HL-60 (cell line): Measurements from ENCODE around the gene SCAMP5.

ENCODE experiments used
- DNase-seq, 2 experiments: peaks; one replicate each; pipeline ENCODE4 v3.0.0-alpha.2; 2010 to 2020; ENCODE audit warnings: low read depth in 1 of 2, low spot score in 1 of 2
- H3K27ac ChIP-seq: fragments of 250-450 bp; sonication (Bioruptor Pico); replicated peaks from 2 replicates; pipeline ENCODE4 v1.5.1; 2020; ENCODE audit warnings: mild to moderate bottlenecking, moderate library complexity
- H3K27me3 ChIP-seq: fragments of 250-450 bp; sonication (Bioruptor Pico); 2 replicates; pipeline ENCODE4 v1.5.1; 2021; ENCODE audit warnings: mild to moderate bottlenecking, moderate library complexity; ENCODE audit not compliant: insufficient read depth, poor library complexity, severe bottlenecking
- H3K4me3 ChIP-seq: replicated peaks from 2 replicates; pipeline ENCODE4 v1.5.1; 2011; ENCODE audit warnings: mild to moderate bottlenecking, control low read depth, low read length; ENCODE audit not compliant: insufficient read depth
- CTCF ChIP-seq: IDR thresholded peaks from one replicate; pipeline ENCODE4 v1.5.1; 2011; ENCODE audit warnings: low read length, control low read depth, inconsistent platforms; ENCODE audit not compliant: insufficient read depth
- GABPA ChIP-seq: IDR thresholded peaks from 2 replicates; pipeline ENCODE4 v1.6.1; 2012; ENCODE audit warnings: low read depth
- POLR2AphosphoS5 ChIP-seq: IDR thresholded peaks from 2 replicates; pipeline ENCODE4 v1.6.1; 2012; ENCODE audit warnings: low read depth
- SPI1 ChIP-seq: IDR thresholded peaks from 2 replicates; pipeline ENCODE4 v1.6.1; 2012; ENCODE audit warnings: low read depth, mild to moderate bottlenecking, borderline replicate concordance
- TF ChIP-seq, protein P1 (sequence below): IDR thresholded peaks from 2 replicates; pipeline ENCODE4 v1.6.1; 2012; ENCODE audit warnings: low read depth; ENCODE audit not compliant: insufficient replicate concordance

The SCAMP5 gene

DNA sequence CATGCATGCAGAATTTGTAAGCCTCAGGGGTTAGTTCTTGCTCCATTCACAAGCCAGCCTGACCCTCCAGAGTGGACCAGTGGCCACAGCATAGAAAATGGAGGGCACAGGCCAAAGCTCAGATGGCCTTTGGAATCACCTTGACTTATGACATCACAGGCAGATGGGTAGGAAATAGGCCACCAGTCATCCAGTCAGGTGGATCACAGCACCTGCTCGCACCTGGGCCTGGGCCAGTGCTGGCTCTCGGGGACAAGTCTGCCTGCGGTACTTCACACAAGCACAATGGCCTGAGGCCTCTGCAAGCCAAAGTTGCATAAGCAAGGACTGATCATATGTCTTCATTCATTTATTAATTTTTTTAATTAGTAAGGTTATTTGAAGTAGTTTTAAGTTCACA lies 67.3 kb downstream of the SCAMP5 start:
- Histone ChIP-seq H3K27ac (no peak overlapping the region), H3K4me3 (no peak overlapping the region), H3K27me3 (no peaks in the 10 kb centered on the region)
- no peak for DNase-seq
- TF ChIP-seq CTCF (no peak), POLR2AphosphoS5 (no peak), SPI1 (no peak)

- TF ChIP-seq SPI1 (no peak), GABPA (no peak), CTCF (no peak), POLR2AphosphoS5 (no peak)
- TF ChIP-seq, protein P1, sequence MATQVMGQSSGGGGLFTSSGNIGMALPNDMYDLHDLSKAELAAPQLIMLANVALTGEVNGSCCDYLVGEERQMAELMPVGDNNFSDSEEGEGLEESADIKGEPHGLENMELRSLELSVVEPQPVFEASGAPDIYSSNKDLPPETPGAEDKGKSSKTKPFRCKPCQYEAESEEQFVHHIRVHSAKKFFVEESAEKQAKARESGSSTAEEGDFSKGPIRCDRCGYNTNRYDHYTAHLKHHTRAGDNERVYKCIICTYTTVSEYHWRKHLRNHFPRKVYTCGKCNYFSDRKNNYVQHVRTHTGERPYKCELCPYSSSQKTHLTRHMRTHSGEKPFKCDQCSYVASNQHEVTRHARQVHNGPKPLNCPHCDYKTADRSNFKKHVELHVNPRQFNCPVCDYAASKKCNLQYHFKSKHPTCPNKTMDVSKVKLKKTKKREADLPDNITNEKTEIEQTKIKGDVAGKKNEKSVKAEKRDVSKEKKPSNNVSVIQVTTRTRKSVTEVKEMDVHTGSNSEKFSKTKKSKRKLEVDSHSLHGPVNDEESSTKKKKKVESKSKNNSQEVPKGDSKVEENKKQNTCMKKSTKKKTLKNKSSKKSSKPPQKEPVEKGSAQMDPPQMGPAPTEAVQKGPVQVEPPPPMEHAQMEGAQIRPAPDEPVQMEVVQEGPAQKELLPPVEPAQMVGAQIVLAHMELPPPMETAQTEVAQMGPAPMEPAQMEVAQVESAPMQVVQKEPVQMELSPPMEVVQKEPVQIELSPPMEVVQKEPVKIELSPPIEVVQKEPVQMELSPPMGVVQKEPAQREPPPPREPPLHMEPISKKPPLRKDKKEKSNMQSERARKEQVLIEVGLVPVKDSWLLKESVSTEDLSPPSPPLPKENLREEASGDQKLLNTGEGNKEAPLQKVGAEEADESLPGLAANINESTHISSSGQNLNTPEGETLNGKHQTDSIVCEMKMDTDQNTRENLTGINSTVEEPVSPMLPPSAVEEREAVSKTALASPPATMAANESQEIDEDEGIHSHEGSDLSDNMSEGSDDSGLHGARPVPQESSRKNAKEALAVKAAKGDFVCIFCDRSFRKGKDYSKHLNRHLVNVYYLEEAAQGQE: no peak
- H3K4me3 ChIP-seq: no peak overlapping the region
- no peak for DNase-seq
- H3K27me3 ChIP-seq: no peaks in the 10 kb centered on the region
- no peak overlapping the region for H3K27ac ChIP-seq
Observed at GRCh38 chr15:75063338-75063737, 68.0 kb downstream of the SCAMP5 start.

DNA sequence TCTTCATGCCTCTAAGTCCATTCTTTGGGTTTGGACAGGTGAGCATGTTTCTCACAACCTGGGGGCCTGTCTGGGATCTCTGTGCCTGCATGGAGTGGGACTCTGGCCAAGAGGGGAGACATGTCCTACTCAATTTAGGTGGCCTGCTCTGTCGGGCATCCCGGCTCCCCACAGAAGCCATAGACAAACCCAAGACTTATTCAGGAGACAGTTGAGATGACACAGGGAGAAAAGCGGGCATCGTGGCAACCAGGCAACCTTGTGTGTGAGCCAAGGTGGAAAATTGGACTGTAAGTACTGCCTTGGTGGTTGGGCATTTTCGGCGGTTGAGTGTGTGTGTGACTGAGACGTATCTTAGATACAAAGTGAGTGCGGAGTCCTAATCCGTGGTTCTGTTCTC lies 68.5 kb downstream of the SCAMP5 start:
- no peak for TF ChIP-seq CTCF
- DNase-seq: no peak
- Histone ChIP-seq H3K27ac (no peak overlapping the region), H3K27me3 (no peaks in the 10 kb centered on the region), H3K4me3 (no peak overlapping the region)

- no peak overlapping the region for H3K27ac ChIP-seq
- no peak for DNase-seq
- no peak overlapping the region for H3K4me3 ChIP-seq
- TF ChIP-seq GABPA: no peak
- TF ChIP-seq, protein P1: no peak
- TF ChIP-seq POLR2AphosphoS5: no peak
- TF ChIP-seq SPI1: no peak
- no peak for TF ChIP-seq CTCF
- H3K27me3 ChIP-seq: no peaks in the 10 kb centered on the region
Observed at GRCh38 chr15:75064846-75065245, 69.5 kb downstream of the SCAMP5 start.
